BJ (cell line): ENCODE measurements around the gene COX10. TPM values are rescaled to one million over a fixed set of nuclear protein-coding genes. Genes with fewer than 3 reads are reported as not detected.
A peak's percentile ranks its signal among the peaks of the same experiment; 100 is the strongest.
"Not testable (repeated sequence)": the region's sequence is repeated elsewhere in the genome, so short reads cannot be mapped to it uniquely, and the experiment has no call there.

ENCODE experiments used
- CTCF ChIA-PET: fragments of 350-600 bp; formaldehyde crosslinking; extraction: SDS; loops from one replicate; lab custom pipeline; 2021; ENCODE audit warnings: antibody characterized with exemption, inconsistent platforms; lab: Yijun Ruan, JAX
- POLR2A ChIA-PET: fragments of 300-600 bp; sonication (Branson Sonifier 250); formaldehyde crosslinking; extraction: SDS; loops from one replicate; lab custom pipeline; 2021; ENCODE audit warnings: antibody characterized with exemption; lab: Charles Lee
- DNase-seq: peaks from one replicate; pipeline ENCODE4 v3.0.0-alpha.2; 2011; ENCODE audit warnings: low read depth
- H3K27me3 ChIP-seq: 2 replicates; pipeline ENCODE4 v1.6.0; 2011; ENCODE audit warnings: low read length; ENCODE audit not compliant: control insufficient read depth, insufficient read depth
- H3K36me3 ChIP-seq: 2 replicates; pipeline ENCODE4 v1.5.1; 2011; ENCODE audit warnings: low read length; ENCODE audit not compliant: control insufficient read depth, insufficient read depth
- H3K4me3 ChIP-seq: 2 replicates; pipeline ENCODE4 v1.5.1; 2011; ENCODE audit warnings: low read depth, mild to moderate bottlenecking, control low read depth, low read length
- polyA plus RNA-seq: library from polyadenylated mRNA; depleted of rRNA; stranded (reverse); fragments of >200 nt; gene quantifications from 2 replicates; pipeline ENCODE4 v1.2.3, GENCODE V29; 2011
- TF ChIP-seq, protein P1 (sequence below): IDR thresholded peaks from 2 replicates; pipeline ENCODE4 v1.5.1; 2011; ENCODE audit warnings: low read depth, mild to moderate bottlenecking, control low read depth, inconsistent platforms, low read length, moderate library complexity; ENCODE audit not compliant: insufficient read depth

Gene COX10
- polyA plus RNA-seq, 1 experiment, result 11.9 TPM

DNA sequence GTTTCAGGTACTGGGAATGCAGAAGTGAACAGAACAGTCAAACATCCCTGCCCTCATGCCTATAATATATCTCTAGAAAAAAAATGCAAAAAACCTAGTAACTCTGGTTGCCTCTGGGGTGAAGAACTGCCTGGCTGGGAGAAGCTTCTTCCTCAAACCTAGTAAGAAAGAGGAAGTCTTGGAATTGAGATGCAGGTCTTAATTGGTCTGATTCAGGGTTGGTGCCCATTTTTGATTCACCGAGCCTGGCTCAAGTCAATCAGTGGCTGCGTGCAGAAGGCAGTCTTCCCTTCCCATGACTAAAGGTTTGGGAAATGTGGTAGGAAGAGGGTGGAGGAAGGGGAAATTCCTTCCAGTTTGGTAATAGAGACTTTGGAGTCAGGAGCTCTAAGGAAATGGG lies 145.0 kb downstream of the COX10 start:
- TF ChIP-seq, protein P1, sequence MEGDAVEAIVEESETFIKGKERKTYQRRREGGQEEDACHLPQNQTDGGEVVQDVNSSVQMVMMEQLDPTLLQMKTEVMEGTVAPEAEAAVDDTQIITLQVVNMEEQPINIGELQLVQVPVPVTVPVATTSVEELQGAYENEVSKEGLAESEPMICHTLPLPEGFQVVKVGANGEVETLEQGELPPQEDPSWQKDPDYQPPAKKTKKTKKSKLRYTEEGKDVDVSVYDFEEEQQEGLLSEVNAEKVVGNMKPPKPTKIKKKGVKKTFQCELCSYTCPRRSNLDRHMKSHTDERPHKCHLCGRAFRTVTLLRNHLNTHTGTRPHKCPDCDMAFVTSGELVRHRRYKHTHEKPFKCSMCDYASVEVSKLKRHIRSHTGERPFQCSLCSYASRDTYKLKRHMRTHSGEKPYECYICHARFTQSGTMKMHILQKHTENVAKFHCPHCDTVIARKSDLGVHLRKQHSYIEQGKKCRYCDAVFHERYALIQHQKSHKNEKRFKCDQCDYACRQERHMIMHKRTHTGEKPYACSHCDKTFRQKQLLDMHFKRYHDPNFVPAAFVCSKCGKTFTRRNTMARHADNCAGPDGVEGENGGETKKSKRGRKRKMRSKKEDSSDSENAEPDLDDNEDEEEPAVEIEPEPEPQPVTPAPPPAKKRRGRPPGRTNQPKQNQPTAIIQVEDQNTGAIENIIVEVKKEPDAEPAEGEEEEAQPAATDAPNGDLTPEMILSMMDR, result no peak
- no peak for DNase-seq
- Histone ChIP-seq H3K4me3 (no peak overlapping the region), H3K36me3 (0 out of 2 replicates have a peak, but pooled peaks cover 1% of the 10 kb centered on the region), H3K27me3 (no peaks in the 10 kb centered on the region)
- CTCF ChIA-PET, result interaction anchor here (1.3 kb wide), 1 partner anchor 14 kb away, joined by 4 read pairs; no protein-coding TSS in a partner anchor
- POLR2A ChIA-PET, result no interaction called here

DNA sequence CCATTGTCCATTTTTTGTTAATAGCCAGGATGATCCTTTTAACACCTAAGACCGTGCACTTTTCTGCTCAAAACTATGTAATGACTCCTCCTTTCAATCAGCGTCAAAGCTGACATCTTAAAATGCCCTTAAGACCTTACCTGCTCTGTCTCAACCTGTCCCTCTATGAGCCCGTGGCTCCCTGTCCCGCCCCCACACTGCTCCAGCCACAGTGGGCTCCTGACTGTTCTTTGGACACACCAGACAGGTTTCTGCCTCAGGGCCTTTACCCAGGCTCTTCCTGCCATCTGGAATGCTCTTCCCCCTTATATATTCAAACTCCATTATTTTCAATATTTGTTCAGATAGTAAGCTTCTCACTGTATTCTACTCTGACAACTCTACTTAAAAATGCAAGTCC lies 153.3 kb downstream of the COX10 start:
- Histone ChIP-seq H3K4me3 (no peak overlapping the region), H3K27me3 (no peaks in the 10 kb centered on the region), H3K36me3 (no peaks in the 10 kb centered on the region)
- TF ChIP-seq, protein P1, result no peak
- POLR2A ChIA-PET, result no interaction called here
- CTCF ChIA-PET, result no interaction called here
- DNase-seq, result no peak

DNA sequence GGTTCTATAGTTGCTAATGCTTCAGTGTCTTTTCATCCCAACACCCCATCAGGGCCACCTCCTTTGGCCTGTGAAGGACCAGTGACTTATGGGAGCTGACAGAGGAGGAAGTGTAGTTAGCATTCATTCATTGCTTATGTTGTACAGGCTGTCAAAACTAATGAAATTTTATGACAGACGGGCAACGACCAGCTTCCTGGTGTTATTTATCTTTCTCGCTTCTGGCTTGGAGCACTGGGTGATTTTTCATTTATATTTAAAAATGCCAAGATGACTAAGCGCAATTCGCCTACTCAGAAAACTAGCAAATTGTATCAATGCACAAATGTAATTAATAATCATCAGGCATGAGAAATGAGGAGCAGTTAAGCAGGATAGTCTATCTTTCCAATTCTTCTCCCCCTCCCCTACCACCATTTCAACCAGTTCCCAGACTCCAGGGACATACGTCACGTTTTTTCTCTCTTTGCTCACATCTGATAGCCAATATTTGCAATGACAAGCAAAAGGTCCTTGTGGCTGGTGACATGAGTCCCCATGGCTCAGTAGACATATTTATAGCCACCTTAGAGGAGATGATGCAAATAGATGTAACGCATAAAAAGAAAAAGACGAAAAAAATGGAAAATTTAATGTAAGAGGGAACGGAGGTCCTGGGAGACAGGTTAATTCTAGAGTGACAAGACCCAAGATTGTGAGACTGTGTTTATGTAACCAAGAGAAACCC lies 156.1 kb downstream of the COX10 start:
- no peak for DNase-seq
- Histone ChIP-seq H3K36me3 (no peaks in the 10 kb centered on the region), H3K27me3 (no peaks in the 10 kb centered on the region), H3K4me3 (no peak overlapping the region)
- TF ChIP-seq, protein P1, result no peak
- CTCF ChIA-PET, result interaction anchor here (0.7 kb wide), 1 partner anchor 18 kb away, joined by 3 read pairs; no protein-coding TSS in a partner anchor
- POLR2A ChIA-PET, result no interaction called here

DNA sequence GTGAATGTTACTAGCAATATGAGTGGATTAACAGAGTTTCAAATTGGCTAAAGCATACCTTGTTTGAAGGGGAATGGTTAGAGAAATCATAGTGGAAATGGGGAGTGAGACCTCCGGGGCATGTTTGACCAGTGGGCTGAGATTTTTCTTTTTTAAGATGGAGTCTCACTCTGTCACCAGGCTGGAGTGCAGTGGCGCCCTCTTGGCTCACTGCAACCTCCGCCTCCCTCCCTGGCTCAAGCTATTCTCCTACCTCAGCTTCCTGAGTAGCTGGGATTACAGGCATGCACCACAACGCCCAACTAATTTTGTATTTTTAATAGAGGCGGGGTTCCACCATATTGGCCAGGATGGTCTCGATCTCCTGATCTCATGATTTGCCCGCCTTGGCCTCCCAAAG lies 157.7 kb downstream of the COX10 start:
- ChIA-PET POLR2A (no interaction called here), CTCF (no interaction called here)
- DNase-seq, result no peak
- no peak overlapping the region for H3K4me3 ChIP-seq
- H3K36me3 ChIP-seq, result no peaks in the 10 kb centered on the region
- no peaks in the 10 kb centered on the region for H3K27me3 ChIP-seq
- TF ChIP-seq, protein P1, result no peak

DNA sequence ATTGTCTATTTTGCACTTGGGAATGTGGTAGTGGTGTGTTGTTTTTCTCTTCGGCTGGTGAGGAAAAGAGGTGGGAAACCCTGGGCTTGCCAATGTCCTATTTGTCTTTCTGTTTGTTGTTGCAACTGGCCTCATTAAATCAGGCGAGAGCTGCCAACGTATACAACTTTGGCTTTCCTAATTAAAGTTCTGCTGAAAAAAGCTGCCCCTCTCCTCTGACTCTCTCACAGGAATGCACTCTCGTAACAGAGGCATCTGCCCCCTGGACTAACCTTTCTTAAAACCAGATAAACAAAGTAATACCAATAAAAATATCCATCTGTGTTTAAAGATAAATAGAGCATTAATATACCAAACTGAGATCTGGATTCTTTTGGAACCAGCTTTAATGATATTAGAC lies 159.6 kb downstream of the COX10 start:
- Histone ChIP-seq H3K4me3 (no peak overlapping the region), H3K27me3 (no peaks in the 10 kb centered on the region), H3K36me3 (no peaks in the 10 kb centered on the region)
- TF ChIP-seq, protein P1, result no peak
- ChIA-PET CTCF (interaction anchor here (1.0 kb wide), 1 partner anchor 74 kb away, joined by 3 read pairs; no protein-coding TSS in a partner anchor), POLR2A (interaction anchor here (0.6 kb wide), 2 partner anchors 547 to 918 kb away, joined by 3 to 5 read pairs; no protein-coding TSS in a partner anchor)
- peak; percentile 78 for DNase-seq

DNA sequence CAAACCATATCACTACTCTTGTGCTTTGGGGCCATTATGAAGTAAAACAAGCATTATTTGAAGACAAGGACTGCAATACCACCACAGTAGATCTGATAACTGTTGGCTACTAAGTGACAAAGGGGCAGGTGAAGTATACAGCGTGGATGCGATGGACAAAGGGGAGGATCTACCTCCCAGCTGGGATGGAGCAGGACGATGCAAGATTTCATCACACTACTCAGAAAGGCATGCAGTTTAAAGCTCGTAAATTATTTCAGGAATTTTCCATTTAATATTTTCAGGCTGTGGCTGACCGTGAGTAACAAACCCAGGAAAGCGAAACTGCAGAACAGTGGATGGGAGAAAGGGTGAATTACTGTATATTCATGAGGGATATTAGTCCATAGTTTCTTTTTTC lies 161.9 kb downstream of the COX10 start:
- peak; percentile 16 for DNase-seq
- CTCF ChIA-PET, result interaction anchor here (0.6 kb wide), 1 partner anchor 171 kb away, joined by 3 read pairs; no protein-coding TSS in a partner anchor
- H3K36me3 ChIP-seq, H3K4me3 ChIP-seq, H3K27me3 ChIP-seq, POLR2A ChIA-PET: not testable (repeated sequence)

DNA sequence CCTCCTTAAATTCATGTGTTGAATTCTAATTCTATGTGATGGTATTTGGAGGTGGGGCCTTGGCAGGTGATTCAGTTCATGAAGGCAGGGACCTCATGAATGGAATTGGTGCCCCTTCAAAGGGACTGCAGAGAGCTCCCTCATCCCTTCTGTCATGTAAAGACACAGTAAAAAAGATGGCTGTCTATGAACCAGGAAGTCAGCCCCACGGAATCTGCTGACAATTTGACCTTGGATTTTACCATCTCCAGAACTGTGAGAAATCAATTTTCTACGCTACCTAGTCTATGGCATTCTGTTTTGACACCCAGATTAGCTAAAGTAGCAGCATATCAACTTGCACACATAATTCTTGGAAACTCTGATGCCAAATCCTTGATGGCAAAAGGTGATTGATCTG lies 165.7 kb downstream of the COX10 start:
- DNase-seq, H3K4me3 ChIP-seq, POLR2A ChIA-PET, H3K36me3 ChIP-seq, H3K27me3 ChIP-seq, CTCF ChIA-PET: not testable (repeated sequence)

DNA sequence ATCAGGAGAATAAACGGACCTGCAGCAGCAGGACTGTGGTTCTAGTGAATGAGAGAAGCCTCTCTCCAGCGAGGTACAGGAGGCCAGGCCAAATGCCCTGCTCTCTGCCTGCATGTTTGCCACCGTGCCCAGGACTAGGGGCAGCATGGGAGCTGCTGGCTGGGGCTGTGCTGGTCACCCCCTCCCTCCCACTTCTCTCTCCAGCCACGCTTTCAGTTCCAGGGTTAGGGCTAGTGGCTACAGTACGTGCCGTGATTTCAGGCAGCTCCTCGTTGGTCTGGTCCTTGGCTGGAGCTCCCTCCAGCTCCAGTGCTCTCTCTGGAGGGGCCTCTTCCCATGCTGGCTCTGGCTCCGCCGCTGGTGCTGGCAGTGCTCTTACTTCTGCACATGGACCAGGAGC lies 166.7 kb downstream of the COX10 start:
- POLR2A ChIA-PET, H3K36me3 ChIP-seq, DNase-seq, H3K4me3 ChIP-seq, CTCF ChIA-PET, H3K27me3 ChIP-seq: not testable (repeated sequence)
